Measurements from ENCODE around the gene C17orf114.

Gene C17orf114

DNA sequence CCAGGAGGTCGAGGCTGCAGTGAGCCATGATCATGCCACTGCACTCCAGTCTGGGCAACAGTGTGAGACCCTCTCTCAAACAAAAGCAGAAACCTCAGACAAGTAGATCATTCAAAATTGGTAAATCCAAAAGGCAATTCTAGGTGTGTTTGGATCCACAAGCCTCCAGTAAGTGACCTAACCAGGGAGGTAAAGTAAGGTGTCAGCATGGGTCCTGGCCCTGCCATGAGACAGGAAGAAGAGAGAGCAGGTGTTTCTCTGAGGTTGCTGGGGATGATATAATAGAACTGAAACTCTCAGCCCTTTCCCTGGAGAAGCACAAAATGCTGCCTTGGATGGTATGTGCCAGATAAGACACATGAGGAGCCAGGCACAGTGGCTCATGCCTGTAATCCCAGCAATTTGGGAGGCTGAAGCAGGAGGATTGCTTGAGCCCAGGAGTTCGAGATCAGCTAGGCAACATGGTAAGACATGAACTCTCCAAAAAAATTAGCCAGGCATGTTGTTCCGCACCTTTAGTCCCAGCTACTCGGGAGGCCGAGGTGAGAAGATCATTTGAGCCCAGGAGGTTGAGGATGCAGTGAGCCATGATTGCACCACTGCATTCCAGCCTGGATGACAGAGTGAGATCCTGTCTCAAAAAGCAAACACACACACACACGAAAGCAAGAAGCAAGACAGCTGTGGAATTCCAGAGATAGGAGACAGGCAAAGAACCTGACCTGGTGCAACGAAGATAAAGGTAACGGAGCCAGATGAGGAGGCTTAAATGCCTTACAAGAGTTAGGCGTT lies 24.0 kb downstream of the C17orf114 start:
- no peak for DNase-seq (ENCODE audit: low read depth)
- TF ChIP-seq, protein P1, sequence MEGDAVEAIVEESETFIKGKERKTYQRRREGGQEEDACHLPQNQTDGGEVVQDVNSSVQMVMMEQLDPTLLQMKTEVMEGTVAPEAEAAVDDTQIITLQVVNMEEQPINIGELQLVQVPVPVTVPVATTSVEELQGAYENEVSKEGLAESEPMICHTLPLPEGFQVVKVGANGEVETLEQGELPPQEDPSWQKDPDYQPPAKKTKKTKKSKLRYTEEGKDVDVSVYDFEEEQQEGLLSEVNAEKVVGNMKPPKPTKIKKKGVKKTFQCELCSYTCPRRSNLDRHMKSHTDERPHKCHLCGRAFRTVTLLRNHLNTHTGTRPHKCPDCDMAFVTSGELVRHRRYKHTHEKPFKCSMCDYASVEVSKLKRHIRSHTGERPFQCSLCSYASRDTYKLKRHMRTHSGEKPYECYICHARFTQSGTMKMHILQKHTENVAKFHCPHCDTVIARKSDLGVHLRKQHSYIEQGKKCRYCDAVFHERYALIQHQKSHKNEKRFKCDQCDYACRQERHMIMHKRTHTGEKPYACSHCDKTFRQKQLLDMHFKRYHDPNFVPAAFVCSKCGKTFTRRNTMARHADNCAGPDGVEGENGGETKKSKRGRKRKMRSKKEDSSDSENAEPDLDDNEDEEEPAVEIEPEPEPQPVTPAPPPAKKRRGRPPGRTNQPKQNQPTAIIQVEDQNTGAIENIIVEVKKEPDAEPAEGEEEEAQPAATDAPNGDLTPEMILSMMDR (IDR thresholded peaks at IDR 0.05; ENCODE audit: low read depth, low read length, missing control alignments), result no peak
- H3K4me3 ChIP-seq (ENCODE audit: low read depth, low read length), result no peak overlapping the region

DNA sequence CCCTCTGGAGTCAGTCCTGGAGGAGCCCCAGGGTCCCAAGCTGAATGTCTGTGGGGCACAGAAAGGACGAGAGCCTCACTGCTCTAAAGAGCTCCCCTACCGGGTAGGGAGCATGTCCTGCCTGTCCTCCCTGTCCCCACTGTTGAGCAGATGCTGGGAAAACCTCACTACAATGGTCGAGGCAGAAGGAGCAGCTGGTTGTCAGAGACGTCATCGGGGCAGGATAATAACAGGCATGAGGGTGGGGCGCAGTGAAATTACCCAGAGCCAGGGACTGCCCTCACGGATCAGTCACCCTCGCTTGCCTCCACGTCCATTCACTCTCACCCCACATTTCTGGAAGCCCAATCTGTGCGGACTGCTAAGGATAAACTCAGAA lies 29.9 kb downstream of the C17orf114 start:
- no peak overlapping the region for H3K4me3 ChIP-seq (ENCODE audit: low read depth, low read length)
- no peak for DNase-seq (ENCODE audit: low read depth)
- TF ChIP-seq, protein P1 (IDR thresholded peaks at IDR 0.05; ENCODE audit: low read depth, low read length, missing control alignments), result no peak

DNA sequence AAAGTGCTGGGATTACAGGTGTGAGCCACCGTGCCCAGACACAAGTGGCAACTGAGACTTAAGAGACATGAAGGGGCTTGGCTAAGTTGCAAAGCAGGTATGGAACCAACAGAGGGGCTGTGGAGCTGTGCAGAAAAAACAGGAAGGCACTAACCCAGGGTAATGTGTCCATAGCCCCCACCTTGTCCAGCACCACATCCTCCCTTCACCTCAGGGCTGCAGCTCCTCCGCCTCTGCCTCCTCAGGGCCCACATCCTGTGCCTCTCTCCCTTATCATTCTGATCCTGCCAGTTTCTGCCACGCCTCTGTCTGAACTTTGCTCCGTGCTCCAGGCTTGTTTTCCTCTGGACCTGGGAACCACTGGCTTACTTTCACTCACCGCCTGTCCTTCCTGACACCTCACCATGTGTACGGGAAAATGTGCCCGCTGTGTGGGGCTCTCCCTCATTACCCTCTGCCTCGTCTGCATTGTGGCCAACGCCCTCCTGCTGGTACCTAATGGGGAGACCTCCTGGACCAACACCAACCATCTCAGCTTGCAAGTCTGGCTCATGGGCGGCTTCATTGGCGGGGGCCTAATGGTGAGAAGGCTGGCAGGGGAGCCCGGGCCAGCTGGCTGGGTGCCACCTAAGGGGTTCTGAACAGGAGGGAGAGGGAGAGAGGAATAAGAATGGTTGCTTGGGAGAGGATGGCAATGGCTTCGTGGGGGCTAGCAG lies 30.5 kb downstream of the C17orf114 start, which contains the start of gene TM4SF5:
TSS of gene TM4SF5 (plus strand) at position 368 of the 716 bp plus-strand sequence. CDS start at position 405, 37 bp downstream.
- H3K4me3 ChIP-seq (ENCODE audit: low read depth, low read length), result no peak within 1 kb of the TSS
- TF ChIP-seq, protein P1 (IDR thresholded peaks at IDR 0.05; ENCODE audit: low read depth, low read length, missing control alignments), result no peak
- DNase-seq (ENCODE audit: low read depth), result no peak

DNA sequence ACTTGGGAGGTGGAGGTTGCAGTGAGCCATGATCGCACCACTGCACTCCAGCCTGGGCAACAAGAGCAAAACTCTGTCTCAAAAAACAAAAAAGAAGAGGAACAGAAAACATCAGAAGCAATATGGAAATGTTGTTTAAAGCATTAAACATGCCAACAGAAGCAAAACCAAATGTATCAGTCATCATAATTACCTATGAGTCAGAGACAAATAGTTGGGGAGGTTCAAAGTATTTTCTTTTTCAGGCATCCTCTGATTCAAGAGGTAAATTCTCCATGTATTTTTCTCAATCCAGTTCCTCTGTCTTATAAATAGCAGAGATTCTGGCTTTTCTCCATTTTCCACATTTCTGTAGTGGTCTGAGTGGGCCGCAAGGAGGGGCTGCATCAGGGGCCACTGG lies 32.5 kb downstream of the C17orf114 start:
- TF ChIP-seq, protein P1 (IDR thresholded peaks at IDR 0.05; ENCODE audit: low read depth, low read length, missing control alignments), result no peak
- H3K4me3 ChIP-seq (ENCODE audit: low read depth, low read length), result no peak overlapping the region
- no peak for DNase-seq (ENCODE audit: low read depth)

DNA sequence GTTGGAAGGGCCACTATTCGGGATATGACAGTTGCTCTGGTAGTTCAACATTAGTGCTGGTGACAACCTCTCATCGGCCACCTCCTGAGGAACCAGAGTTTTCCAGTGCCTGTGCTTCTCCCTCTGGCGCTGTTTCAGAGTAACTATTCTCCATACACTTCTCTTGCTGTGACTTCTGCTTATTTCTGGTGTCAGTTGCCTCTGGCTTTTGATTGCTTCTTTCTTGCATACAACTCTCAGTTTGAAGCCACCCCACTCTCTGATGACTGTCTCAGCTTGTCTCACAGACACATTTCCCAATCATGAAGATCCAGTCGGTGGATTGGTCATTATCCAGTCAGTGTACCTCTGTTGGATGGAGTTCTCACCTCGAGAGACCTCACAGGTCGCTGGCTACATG lies 33.8 kb downstream of the C17orf114 start:
- H3K4me3 ChIP-seq (ENCODE audit: low read depth, low read length), result no peak overlapping the region
- TF ChIP-seq, protein P1 (IDR thresholded peaks at IDR 0.05; ENCODE audit: low read depth, low read length, missing control alignments), result no peak
- no peak for DNase-seq (ENCODE audit: low read depth)

DNA sequence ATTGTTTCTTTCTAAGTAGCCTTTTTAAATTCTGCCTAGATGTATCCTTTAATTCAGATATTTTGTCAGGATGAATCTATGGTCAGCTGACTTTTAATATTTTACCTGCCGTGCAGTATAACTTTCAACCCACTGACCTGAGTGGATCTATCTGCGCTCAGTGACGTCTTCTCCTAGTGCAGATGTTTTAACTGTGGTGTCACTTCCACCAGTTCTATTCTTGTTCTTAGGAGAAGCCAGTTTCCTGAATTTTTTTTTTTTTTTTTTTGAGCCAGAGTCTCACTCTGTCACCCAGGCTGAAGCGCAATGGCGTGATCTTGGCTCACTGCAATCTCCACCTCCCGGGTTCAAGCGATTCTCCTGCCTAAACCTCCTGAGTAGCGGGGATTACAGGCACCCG lies 35.4 kb downstream of the C17orf114 start:
- no peak for DNase-seq (ENCODE audit: low read depth)
- TF ChIP-seq, protein P1 (IDR thresholded peaks at IDR 0.05; ENCODE audit: low read depth, low read length, missing control alignments), result no peak
- H3K4me3 ChIP-seq (ENCODE audit: low read depth, low read length), result no peak overlapping the region
